ENCODE measurements around the gene ENTPD6.
"Not testable (repeated sequence)": the region's sequence is repeated elsewhere in the genome, so short reads cannot be mapped to it uniquely, and the experiment has no call there.

ENTPD6 gene

GRCh38 chr20:25195014-25195961, at the start of gene ENTPD6:
Gene ENTPD6, plus strand, starts transcription at chr20:25195712. Its CDS starts 10,825 bp downstream, at chr20:25206537.
- peak; percentile 88 for DNase-seq

GRCh38 chr20:25146976-25147375, 48.5 kb upstream of the ENTPD6 start:
- no peak for DNase-seq

- DNase-seq, result no peak
Observed at GRCh38 chr20:25147716-25148115, 47.8 kb upstream of the ENTPD6 start.

GRCh38 chr20:25148181-25148981, 47.1 kb upstream of the ENTPD6 start:
- DNase-seq, result peak; percentile 65

- no peak for DNase-seq
Observed at GRCh38 chr20:25148982-25149846, 46.3 kb upstream of the ENTPD6 start.

- DNase-seq, result no peak
Observed at GRCh38 chr20:25150016-25150415, 45.5 kb upstream of the ENTPD6 start.

- no peak for DNase-seq
Observed at GRCh38 chr20:25158043-25158442, 37.5 kb upstream of the ENTPD6 start.

- DNase-seq, result no peak
Observed at GRCh38 chr20:25160467-25160866, 35.0 kb upstream of the ENTPD6 start.

- no peak for DNase-seq
Observed at GRCh38 chr20:25160897-25161296, 34.6 kb upstream of the ENTPD6 start.

- no peak for DNase-seq
Observed at GRCh38 chr20:25165128-25165527, 30.4 kb upstream of the ENTPD6 start.

- not testable (repeated sequence) for DNase-seq
Observed at GRCh38 chr20:25166105-25166782, 29.3 kb upstream of the ENTPD6 start.

GRCh38 chr20:25173321-25173720, 22.2 kb upstream of the ENTPD6 start:
- DNase-seq, result no peak

- no peak for DNase-seq
Observed at GRCh38 chr20:25173886-25174308, 21.6 kb upstream of the ENTPD6 start.

GRCh38 chr20:25176184-25176583, 19.3 kb upstream of the ENTPD6 start:
- DNase-seq, result no peak

GRCh38 chr20:25177890-25178321, 17.6 kb upstream of the ENTPD6 start:
- DNase-seq, result no peak

GRCh38 chr20:25178563-25179438, 16.7 kb upstream of the ENTPD6 start:
- DNase-seq, result no peak

- DNase-seq, result no peak
Observed at GRCh38 chr20:25179439-25180089, 15.9 kb upstream of the ENTPD6 start.

GRCh38 chr20:25184391-25184790, 11.1 kb upstream of the ENTPD6 start:
- DNase-seq, result not testable (repeated sequence)

- DNase-seq, result no peak
Observed at GRCh38 chr20:25187220-25187619, 8.3 kb upstream of the ENTPD6 start.

GRCh38 chr20:25187635-25188034, 7.9 kb upstream of the ENTPD6 start:
- DNase-seq, result no peak
